Measurements from ENCODE around the gene ERC2. TPM values are rescaled to one million over a fixed set of nuclear protein-coding genes. Genes with fewer than 3 reads are reported as not detected.

ERC2 gene
- total RNA-seq, 2 donors from 2014 or later: 16.1 to 22.8 TPM

DNA sequence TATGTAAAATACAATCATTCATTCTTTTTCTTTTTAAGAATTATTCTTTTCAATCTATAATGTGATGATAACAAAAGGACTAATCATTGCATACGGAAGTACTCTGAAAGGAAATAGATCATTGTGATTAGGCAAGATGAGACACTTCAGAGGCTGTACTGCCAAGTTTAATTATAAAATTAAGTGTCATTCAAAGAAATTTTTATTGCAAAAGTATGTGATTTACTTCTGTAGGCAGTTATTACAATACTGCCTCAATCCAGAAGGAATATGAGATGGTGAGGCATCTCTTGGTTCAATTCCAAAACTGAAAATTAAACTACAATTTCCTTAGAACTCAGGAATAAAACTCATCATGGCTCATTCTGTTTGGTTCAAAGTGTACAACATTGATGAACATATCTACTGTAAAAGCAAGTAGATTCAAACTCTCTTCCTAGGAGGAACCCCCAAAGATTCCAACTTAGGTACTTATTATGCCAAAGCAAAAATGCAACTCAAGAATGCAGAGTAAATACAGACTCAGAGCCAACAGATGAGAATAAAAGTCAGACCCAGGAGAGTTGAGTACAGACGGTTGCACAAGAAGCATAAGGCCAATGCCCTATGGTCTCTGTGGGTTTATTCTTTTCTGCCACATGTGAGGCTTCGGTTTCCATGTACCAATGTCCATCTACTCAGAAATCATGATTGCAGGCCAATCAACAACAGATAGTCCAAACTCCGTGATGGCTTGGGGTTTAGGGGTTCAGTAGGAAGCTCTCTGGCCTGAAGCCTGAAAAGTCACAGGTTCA, 862.6 kb downstream of the ERC2 start:
- H3K9me3 ChIP-seq (ENCODE audit: control insufficient read depth, low read length): no peaks in the 10 kb centered on the region
- peaks cover 11% of the 10 kb centered on the region for H3K4me1 ChIP-seq (ENCODE audit: control insufficient read depth, insufficient read depth, low read length)
- no peaks in the 10 kb centered on the region for H3K27me3 ChIP-seq (ENCODE audit: control insufficient read depth, insufficient read depth, low read length, poor library complexity, severe bottlenecking)
- Mint-ChIP-seq H3K36me3 (ENCODE audit: low read depth) (no peaks in the 10 kb centered on the region), H3K9me3 (no peaks in the 10 kb centered on the region), H3K4me3 (no peak overlapping the region), H3K27ac (no peak overlapping the region), H3K27me3 (ENCODE audit: insufficient read depth) (peaks cover 2% of the 10 kb centered on the region), H3K4me1 (peaks cover 14% of the 10 kb centered on the region)
- DNase-seq: no peak
- 93 to 100% methylated on average over 1 to 4 of the region's 4 CpGs for WGBS, 2 experiments (ENCODE audit: insufficient coverage in 1 of 2, insufficient read length in 1 of 2)
- TF ChIP-seq, protein P1, sequence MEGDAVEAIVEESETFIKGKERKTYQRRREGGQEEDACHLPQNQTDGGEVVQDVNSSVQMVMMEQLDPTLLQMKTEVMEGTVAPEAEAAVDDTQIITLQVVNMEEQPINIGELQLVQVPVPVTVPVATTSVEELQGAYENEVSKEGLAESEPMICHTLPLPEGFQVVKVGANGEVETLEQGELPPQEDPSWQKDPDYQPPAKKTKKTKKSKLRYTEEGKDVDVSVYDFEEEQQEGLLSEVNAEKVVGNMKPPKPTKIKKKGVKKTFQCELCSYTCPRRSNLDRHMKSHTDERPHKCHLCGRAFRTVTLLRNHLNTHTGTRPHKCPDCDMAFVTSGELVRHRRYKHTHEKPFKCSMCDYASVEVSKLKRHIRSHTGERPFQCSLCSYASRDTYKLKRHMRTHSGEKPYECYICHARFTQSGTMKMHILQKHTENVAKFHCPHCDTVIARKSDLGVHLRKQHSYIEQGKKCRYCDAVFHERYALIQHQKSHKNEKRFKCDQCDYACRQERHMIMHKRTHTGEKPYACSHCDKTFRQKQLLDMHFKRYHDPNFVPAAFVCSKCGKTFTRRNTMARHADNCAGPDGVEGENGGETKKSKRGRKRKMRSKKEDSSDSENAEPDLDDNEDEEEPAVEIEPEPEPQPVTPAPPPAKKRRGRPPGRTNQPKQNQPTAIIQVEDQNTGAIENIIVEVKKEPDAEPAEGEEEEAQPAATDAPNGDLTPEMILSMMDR (conservative IDR thresholded peaks at IDR 0.05): no peak
- H3K9ac ChIP-seq (ENCODE audit: extremely low read depth, low read length, poor library complexity, severe bottlenecking): no peak overlapping the region
- H3K4me3 ChIP-seq (ENCODE audit: low read length): no peak overlapping the region
- H3K36me3 ChIP-seq (ENCODE audit: control insufficient read depth, insufficient read depth, low read length): no peaks in the 10 kb centered on the region
- H3K27ac ChIP-seq (ENCODE audit: low read depth, low read length): no peak overlapping the region

DNA sequence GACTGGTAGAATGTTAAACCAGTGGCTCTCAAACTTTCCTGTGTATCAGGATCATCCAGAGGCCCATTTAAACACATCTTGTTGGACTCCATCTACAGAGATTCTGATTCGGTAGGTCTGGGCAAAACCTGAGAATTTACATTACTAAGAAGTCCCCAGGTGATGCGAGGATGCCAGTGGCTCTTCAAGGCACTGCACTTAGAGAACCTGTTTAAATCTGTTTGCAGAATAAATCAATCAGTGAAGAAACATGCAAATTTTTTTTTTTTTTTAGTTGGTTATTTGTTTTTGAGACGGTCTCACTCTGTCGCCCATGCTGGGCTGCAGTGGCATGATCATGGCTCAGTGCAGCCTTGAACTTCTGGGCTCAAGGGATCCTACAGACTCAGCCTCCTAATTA, 863.4 kb downstream of the ERC2 start:
- Histone ChIP-seq H3K27me3 (ENCODE audit: control insufficient read depth, insufficient read depth, low read length, poor library complexity, severe bottlenecking) (no peaks in the 10 kb centered on the region), H3K9ac (ENCODE audit: extremely low read depth, low read length, poor library complexity, severe bottlenecking) (no peak overlapping the region), H3K36me3 (ENCODE audit: control insufficient read depth, insufficient read depth, low read length) (no peaks in the 10 kb centered on the region), H3K9me3 (ENCODE audit: control insufficient read depth, low read length) (no peaks in the 10 kb centered on the region), H3K4me1 (ENCODE audit: control insufficient read depth, insufficient read depth, low read length) (peaks cover 11% of the 10 kb centered on the region), H3K4me3 (ENCODE audit: low read length) (no peak overlapping the region), H3K27ac (ENCODE audit: low read depth, low read length) (no peak overlapping the region)
- Mint-ChIP-seq H3K27ac (no peak overlapping the region), H3K9me3 (no peaks in the 10 kb centered on the region), H3K4me1 (peaks cover 14% of the 10 kb centered on the region), H3K27me3 (ENCODE audit: insufficient read depth) (peaks cover 2% of the 10 kb centered on the region), H3K36me3 (ENCODE audit: low read depth) (no peaks in the 10 kb centered on the region), H3K4me3 (no peak overlapping the region)
- DNase-seq: no peak
- 93 to 95% methylated on average over 2 to 4 of the region's 4 CpGs for WGBS, 2 experiments (ENCODE audit: insufficient coverage in 1 of 2, insufficient read length in 1 of 2)
- TF ChIP-seq, protein P1 (conservative IDR thresholded peaks at IDR 0.05): no peak

DNA sequence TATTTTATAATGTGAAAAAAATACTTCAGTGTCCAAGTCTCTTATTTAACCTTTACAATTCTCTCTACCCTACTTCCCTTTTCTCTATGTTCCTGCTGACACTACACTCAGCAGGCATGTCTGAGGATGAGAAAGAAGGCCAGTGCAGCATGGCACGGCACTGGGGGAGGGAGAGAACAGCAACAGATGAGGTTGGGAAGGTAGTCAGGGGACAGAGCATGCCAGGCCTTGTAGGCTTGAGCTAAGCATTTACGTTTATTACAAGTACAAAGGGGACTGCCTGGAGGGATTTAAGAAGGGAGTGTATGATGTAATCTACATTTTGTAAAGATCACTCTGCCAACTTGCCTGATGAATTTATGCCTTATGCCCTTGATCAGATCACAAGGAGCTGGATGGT, 863.9 kb downstream of the ERC2 start:
- 84 to 100% methylated on average over 1 to 2 of the region's 2 CpGs for WGBS, 2 experiments (ENCODE audit: insufficient coverage in 1 of 2, insufficient read length in 1 of 2)
- Mint-ChIP-seq H3K9me3 (no peaks in the 10 kb centered on the region), H3K27me3 (ENCODE audit: insufficient read depth) (peaks cover 2% of the 10 kb centered on the region), H3K4me3 (no peak overlapping the region), H3K36me3 (ENCODE audit: low read depth) (no peaks in the 10 kb centered on the region), H3K4me1 (peaks cover 14% of the 10 kb centered on the region), H3K27ac (no peak overlapping the region)
- H3K27ac ChIP-seq (ENCODE audit: low read depth, low read length): no peak overlapping the region
- no peak overlapping the region for H3K4me3 ChIP-seq (ENCODE audit: low read length)
- peaks cover 11% of the 10 kb centered on the region for H3K4me1 ChIP-seq (ENCODE audit: control insufficient read depth, insufficient read depth, low read length)
- no peaks in the 10 kb centered on the region for H3K36me3 ChIP-seq (ENCODE audit: control insufficient read depth, insufficient read depth, low read length)
- H3K9ac ChIP-seq (ENCODE audit: extremely low read depth, low read length, poor library complexity, severe bottlenecking): no peak overlapping the region
- TF ChIP-seq, protein P1 (conservative IDR thresholded peaks at IDR 0.05): no peak
- no peaks in the 10 kb centered on the region for H3K27me3 ChIP-seq (ENCODE audit: control insufficient read depth, insufficient read depth, low read length, poor library complexity, severe bottlenecking)
- no peak for DNase-seq
- H3K9me3 ChIP-seq (ENCODE audit: control insufficient read depth, low read length): no peaks in the 10 kb centered on the region
